K562 (cell line): ENCODE measurements around the gene NUDT22. TPM values are rescaled to one million over a fixed set of nuclear protein-coding genes. Genes with fewer than 3 reads are reported as not detected.

Experiments used
- ATF7 ChIP-seq: fragments of 450-650 bp; IDR thresholded peaks from 2 replicates; pipeline ENCODE4 v1.7.1; 2014; ENCODE audit warnings: mild to moderate bottlenecking, moderate library complexity
- CTBP1 ChIP-seq: fragments of 450-650 bp; IDR thresholded peaks from 2 replicates; pipeline ENCODE4 v1.6.1; 2016; ENCODE audit warnings: borderline replicate concordance
- ETV1 ChIP-seq: fragments of 450-650 bp; conservative IDR thresholded peaks from 2 replicates; pipeline ENCODE4 v1.6.1; 2016; ENCODE audit warnings: missing genetic modification characterization, control low read depth, low read depth, missing compliant biosample characterization
- MAFG ChIP-seq: fragments of 450-650 bp; conservative IDR thresholded peaks from 2 replicates; pipeline ENCODE4 v1.6.1; 2016; ENCODE audit warnings: missing genetic modification characterization, missing compliant biosample characterization
- NFATC3 ChIP-seq: fragments of 450-650 bp; IDR thresholded peaks from 2 replicates; pipeline ENCODE4 v1.6.1; 2017; ENCODE audit warnings: mild to moderate bottlenecking
- NR2C2 ChIP-seq, 2 experiments: fragments of 200-800 bp in 1 of 2; sonication (Bioruptor generic) in 1 of 2; sonication (generic) in 1 of 2; formaldehyde crosslinking in 1 of 2; IDR thresholded peaks; 2 replicates each; pipeline versions ENCODE4 v1.6.1 to v1.8.0; 2016 to 2022; ENCODE audit warnings: mild to moderate bottlenecking in 1 of 2, missing compliant biosample characterization in 1 of 2, missing genetic modification characterization in 1 of 2, missing genetic modification reagents in 1 of 2
- SIN3A ChIP-seq, 2 experiments: fragments of 150-350 bp in 1 of 2; IDR thresholded peaks; 2 replicates each; pipeline ENCODE4 v1.6.1; 2011 to 2016; ENCODE audit warnings: borderline replicate concordance in 2 of 2, low read depth in 2 of 2, low read length in 2 of 2, mild to moderate bottlenecking in 2 of 2, moderate library complexity in 2 of 2; ENCODE audit not compliant: control insufficient read depth in 1 of 2
- SIX5 ChIP-seq, 2 experiments: IDR thresholded peaks; 2 replicates each; pipeline ENCODE4 v1.6.1; 2011; ENCODE audit warnings: low read length in 2 of 2, borderline replicate concordance in 1 of 2, low read depth in 1 of 2, mild to moderate bottlenecking in 1 of 2, moderate library complexity in 1 of 2; ENCODE audit not compliant: insufficient read depth in 1 of 2
- SUPT5H ChIP-seq: fragments of 450-650 bp; IDR thresholded peaks from 2 replicates; pipeline ENCODE4 v1.6.1; 2016
- TEAD2 ChIP-seq: fragments of 450-650 bp; IDR thresholded peaks from 2 replicates; pipeline ENCODE4 v1.6.1; 2016; ENCODE audit warnings: missing genetic modification characterization, control low read depth, missing compliant biosample characterization
- ZC3H11A ChIP-seq: IDR thresholded peaks from 2 replicates; pipeline ENCODE4 v1.6.1; 2012; ENCODE audit warnings: low read depth, low read length, improper control_type of control experiment
- ZNF57 ChIP-seq: fragments of 450-650 bp; formaldehyde crosslinking; IDR thresholded peaks from 2 replicates; pipeline ENCODE4 v1.4.0; 2020; ENCODE audit warnings: mild to moderate bottlenecking, moderate library complexity
- polyA plus RNA-seq, 8 experiments: library from polyadenylated mRNA; depleted of rRNA in 4 of 8; stranded (reverse) in 5 of 8; unstranded in 3 of 8; fragments of >200 nt; fragmentation: Nextera tagmentation in 2 of 8; fragmentation: Illumina TruSeq in 1 of 8; extraction: Ambion mirVana in 2 of 8; extraction: Trizol in 1 of 8; gene quantifications; 2 replicates each; pipeline versions ENCODE4 v1.2.1 to v1.2.3, GENCODE V29; 2011 to 2014; ENCODE audit warnings: inconsistent platforms in 1 of 8, missing spikeins in 1 of 8
- total RNA-seq, 7 experiments: library from RNA; depleted of rRNA in 6 of 7; stranded (reverse); fragments of >200 nt in 6 of 7; fragmentation: Illumina TruSeq in 2 of 7; extraction: Trizol in 2 of 7; gene quantifications; 2 replicates each; pipeline versions ENCODE4 v1.2.1 to v1.2.3, GENCODE V29; 2011 to 2021; ENCODE audit warnings: low replicate concordance in 1 of 7
- TF ChIP-seq, protein P1 (sequence below): IDR thresholded peaks from 3 replicates; pipeline ENCODE4 v1.6.1; 2011; ENCODE audit warnings: borderline replicate concordance, mild to moderate bottlenecking, moderate library complexity; ENCODE audit not compliant: insufficient read length; ENCODE audit errors: extremely low read depth
- TF ChIP-seq, protein P2 (sequence below): fragments of 250-450 bp; sonication (Bioruptor Pico); IDR thresholded peaks from 2 replicates; pipeline ENCODE4 v1.4.0; 2020; ENCODE audit warnings: borderline replicate concordance
- TF ChIP-seq, protein P3 (sequence below): fragments of 250-450 bp; sonication (Bioruptor Pico); IDR thresholded peaks from 2 replicates; pipeline ENCODE4 v1.5.0; 2021
- TF ChIP-seq, protein P4 (sequence below): sonication (generic); formaldehyde crosslinking; IDR thresholded peaks from 2 replicates; pipeline ENCODE4 v1.4.0; 2020; ENCODE audit warnings: mild to moderate bottlenecking, missing genetic modification reagents
- TF ChIP-seq, protein P5 (sequence below): fragments of 450-650 bp; formaldehyde crosslinking; IDR thresholded peaks from 2 replicates; pipeline ENCODE4 v1.4.0; 2020; ENCODE audit warnings: mild to moderate bottlenecking

Gene NUDT22
- total and polyA plus RNA-seq, 9 of the 15 experiments (the other 6 are each of a cell fraction or from before 2014, with no cell fraction given), result 6.3 to 92.6 (median 37.4) TPM

DNA sequence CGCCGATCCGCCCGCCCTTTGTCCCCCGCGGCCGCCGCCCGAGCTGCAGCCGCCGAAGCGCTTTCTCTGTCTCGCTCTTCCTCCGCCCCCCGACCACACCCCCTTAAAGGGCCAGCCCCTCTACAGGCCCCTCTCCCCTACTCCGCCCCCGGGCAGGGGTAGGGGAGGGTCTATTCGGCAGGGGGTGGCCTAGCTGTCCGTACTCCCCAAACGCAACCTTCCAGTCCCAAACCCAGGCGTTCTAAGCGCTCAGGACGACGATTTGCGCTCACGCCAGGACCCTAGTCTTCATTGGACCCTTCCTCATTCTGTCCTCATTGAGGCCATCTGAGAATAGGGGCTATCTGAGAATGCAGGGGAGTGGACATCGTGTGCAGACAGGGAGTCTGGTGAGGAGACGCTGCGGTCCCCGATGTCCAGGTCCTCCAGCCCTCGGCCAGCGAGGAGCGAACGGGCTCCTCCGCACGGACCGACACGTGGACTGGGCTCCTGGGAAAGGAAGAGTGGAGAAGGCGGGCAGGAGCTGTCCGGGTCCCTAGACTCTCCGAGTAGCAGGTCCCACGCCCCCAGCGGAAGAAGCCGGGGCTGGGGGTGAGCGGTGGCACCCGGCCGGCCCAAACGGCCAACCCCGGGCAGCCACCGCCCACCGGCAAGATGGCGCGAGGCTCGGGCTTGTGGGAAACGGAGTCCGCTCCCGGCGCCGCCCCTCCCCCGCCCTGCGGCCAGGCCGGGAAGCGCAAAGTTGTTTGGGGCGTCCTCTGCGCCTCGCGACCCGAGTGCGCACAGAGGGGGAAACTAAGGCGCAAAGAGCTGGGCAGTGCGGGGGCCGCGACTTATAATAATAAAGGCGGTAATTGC is 21.0 kb downstream of the NUDT22 start, which contains the start of gene PPP1R14B (continued):
- TF ChIP-seq MAFG (tag) (no peak), SIN3A (IDR thresholded peaks at IDR 0.05; ENCODE audit: borderline replicate concordance in 2 of 2, control insufficient read depth in 1 of 2, low read depth in 2 of 2, low read length in 2 of 2) (peak; percentile 76 to 78; a peak in 1 of 4 replicates), ETV1 (tag) (0 out of 2 replicates have a peak, but pooled peaks have one; percentile 20), ZNF57 (CRISPR knock-in tag) (no peak), SIX5 (IDR thresholded peaks at IDR 0.05; ENCODE audit: borderline replicate concordance in 1 of 2, insufficient read depth in 1 of 2, low read depth in 1 of 2, low read length in 2 of 2) (peak; percentile 78 to 81; a peak in 3 of 4 replicates), TEAD2 (tag) (no peak), NR2C2 (CRISPR knock-in tag; IDR thresholded peaks at IDR 0.05) (no peak), NR2C2 (tag; IDR thresholded peaks at IDR 0.05) (peak; percentile 86), ATF7 (peak; percentile 65; the same call in 1 of the 2 replicates), ZC3H11A (no peak), NFATC3 (no peak), CTBP1 (peak; percentile 70), SUPT5H (peak; percentile 87)
- TF ChIP-seq, protein P1, sequence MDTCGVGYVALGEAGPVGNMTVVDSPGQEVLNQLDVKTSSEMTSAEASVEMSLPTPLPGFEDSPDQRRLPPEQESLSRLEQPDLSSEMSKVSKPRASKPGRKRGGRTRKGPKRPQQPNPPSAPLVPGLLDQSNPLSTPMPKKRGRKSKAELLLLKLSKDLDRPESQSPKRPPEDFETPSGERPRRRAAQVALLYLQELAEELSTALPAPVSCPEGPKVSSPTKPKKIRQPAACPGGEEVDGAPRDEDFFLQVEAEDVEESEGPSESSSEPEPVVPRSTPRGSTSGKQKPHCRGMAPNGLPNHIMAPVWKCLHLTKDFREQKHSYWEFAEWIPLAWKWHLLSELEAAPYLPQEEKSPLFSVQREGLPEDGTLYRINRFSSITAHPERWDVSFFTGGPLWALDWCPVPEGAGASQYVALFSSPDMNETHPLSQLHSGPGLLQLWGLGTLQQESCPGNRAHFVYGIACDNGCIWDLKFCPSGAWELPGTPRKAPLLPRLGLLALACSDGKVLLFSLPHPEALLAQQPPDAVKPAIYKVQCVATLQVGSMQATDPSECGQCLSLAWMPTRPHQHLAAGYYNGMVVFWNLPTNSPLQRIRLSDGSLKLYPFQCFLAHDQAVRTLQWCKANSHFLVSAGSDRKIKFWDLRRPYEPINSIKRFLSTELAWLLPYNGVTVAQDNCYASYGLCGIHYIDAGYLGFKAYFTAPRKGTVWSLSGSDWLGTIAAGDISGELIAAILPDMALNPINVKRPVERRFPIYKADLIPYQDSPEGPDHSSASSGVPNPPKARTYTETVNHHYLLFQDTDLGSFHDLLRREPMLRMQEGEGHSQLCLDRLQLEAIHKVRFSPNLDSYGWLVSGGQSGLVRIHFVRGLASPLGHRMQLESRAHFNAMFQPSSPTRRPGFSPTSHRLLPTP, result no peak
- TF ChIP-seq, protein P2, sequence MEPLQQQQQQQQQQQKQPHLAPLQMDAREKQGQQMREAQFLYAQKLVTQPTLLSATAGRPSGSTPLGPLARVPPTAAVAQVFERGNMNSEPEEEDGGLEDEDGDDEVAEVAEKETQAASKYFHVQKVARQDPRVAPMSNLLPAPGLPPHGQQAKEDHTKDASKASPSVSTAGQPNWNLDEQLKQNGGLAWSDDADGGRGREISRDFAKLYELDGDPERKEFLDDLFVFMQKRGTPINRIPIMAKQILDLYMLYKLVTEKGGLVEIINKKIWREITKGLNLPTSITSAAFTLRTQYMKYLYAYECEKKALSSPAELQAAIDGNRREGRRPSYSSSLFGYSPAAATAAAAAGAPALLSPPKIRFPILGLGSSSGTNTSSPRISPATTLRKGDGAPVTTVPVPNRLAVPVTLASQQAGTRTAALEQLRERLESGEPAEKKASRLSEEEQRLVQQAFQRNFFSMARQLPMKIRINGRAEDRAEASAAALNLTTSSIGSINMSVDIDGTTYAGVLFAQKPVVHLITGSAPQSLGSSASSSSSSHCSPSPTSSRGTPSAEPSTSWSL (CRISPR knock-in tag), result no peak
- TF ChIP-seq, protein P3, sequence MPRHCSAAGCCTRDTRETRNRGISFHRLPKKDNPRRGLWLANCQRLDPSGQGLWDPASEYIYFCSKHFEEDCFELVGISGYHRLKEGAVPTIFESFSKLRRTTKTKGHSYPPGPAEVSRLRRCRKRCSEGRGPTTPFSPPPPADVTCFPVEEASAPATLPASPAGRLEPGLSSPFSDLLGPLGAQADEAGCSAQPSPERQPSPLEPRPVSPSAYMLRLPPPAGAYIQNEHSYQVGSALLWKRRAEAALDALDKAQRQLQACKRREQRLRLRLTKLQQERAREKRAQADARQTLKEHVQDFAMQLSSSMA, result peak; percentile 18; the same call in 1 of the 2 replicates
- TF ChIP-seq, protein P4, sequence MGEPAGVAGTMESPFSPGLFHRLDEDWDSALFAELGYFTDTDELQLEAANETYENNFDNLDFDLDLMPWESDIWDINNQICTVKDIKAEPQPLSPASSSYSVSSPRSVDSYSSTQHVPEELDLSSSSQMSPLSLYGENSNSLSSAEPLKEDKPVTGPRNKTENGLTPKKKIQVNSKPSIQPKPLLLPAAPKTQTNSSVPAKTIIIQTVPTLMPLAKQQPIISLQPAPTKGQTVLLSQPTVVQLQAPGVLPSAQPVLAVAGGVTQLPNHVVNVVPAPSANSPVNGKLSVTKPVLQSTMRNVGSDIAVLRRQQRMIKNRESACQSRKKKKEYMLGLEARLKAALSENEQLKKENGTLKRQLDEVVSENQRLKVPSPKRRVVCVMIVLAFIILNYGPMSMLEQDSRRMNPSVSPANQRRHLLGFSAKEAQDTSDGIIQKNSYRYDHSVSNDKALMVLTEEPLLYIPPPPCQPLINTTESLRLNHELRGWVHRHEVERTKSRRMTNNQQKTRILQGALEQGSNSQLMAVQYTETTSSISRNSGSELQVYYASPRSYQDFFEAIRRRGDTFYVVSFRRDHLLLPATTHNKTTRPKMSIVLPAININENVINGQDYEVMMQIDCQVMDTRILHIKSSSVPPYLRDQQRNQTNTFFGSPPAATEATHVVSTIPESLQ (CRISPR knock-in tag), result 0 out of 2 replicates have a peak, but pooled peaks have one; percentile 55
- TF ChIP-seq, protein P5, sequence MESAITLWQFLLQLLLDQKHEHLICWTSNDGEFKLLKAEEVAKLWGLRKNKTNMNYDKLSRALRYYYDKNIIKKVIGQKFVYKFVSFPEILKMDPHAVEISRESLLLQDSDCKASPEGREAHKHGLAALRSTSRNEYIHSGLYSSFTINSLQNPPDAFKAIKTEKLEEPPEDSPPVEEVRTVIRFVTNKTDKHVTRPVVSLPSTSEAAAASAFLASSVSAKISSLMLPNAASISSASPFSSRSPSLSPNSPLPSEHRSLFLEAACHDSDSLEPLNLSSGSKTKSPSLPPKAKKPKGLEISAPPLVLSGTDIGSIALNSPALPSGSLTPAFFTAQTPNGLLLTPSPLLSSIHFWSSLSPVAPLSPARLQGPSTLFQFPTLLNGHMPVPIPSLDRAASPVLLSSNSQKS (CRISPR knock-in tag), result no peak
